Measurements from ENCODE around the gene SELENOW. TPM values are rescaled to one million over a fixed set of nuclear protein-coding genes. Genes with fewer than 3 reads are reported as not detected.
"Not testable (repeated sequence)": the region's sequence is repeated elsewhere in the genome, so short reads cannot be mapped to it uniquely, and the experiment has no call there.

The SELENOW gene
- polyA plus RNA-seq, 1 donor = 190 TPM

DNA sequence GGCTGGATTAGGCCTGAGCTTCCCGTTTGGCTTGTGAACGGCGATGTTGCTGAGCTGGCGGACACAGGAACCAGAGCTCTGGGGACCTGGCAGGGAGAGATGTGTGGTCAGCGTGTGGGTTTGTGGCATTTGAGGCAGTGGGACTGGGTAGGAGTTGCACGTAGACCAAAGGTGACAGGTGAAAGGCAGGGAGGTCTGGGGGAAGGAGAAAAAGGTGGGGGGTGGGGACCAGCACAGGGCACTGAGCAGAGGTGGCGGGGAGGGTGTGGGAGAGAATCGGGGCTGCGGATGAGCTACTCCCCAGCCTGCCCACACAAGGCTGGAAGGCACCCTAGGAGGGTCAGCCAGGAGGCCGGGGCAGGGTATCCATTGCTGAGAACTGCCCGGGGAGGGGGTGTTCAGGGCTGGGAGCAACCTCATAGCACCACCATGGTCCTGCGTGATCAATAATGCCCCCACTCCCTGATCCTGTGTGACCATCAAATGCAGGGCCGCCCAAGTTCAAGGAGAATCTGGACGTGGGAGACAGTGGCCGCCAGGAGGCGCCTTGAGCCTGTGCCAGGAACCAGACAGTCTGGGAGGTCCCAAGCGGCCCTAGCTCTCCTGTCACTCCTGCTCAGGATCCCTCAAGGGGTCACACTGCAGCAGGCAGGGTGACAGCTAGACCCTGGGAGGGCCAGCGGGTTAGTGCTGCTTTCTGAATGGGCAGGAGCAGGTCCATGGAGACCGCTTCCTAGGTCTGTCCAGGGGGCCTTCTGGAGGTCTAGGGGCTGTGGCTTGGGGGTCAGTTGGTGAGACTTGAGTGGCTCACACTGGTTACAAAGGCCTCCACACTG is 12.8 kb upstream of the SELENOW start:
- Histone ChIP-seq H3K27ac (ENCODE audit: low read length) (no peak overlapping the region), H3K4me1 (ENCODE audit: control insufficient read depth, insufficient read depth, low read length) (no peaks in the 10 kb centered on the region), H3K4me3 (ENCODE audit: low read length) (no peak overlapping the region), H3K9me3 (ENCODE audit: control insufficient read depth, low read depth, low read length) (no peaks in the 10 kb centered on the region), H3K27me3 (ENCODE audit: control insufficient read depth, insufficient read depth, low read length) (no peaks in the 10 kb centered on the region), H3K36me3 (ENCODE audit: control insufficient read depth, insufficient read depth, low read length) (peaks cover under 1% of the 10 kb centered on the region)
- no CpG with 5 or more reads among the region's 19 CpGs for WGBS (ENCODE audit: insufficient coverage, low lambda C conversion rate)
- peak; percentile 39 to 49 for DNase-seq

DNA sequence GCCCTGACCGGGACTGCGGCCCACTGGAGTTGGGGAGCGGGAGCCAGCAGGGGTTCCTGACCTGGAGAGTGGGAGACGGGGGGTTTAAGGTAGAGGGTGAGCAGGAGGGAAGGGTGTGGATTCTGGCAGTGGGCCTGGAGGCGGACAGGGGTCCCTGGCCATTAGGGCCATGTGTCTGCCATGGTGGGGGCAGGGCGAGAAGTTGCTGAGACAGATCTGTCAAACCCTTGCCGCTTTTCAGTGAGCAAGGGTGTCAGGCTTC is 12.2 kb upstream of the SELENOW start:
- no CpG with 5 or more reads among the region's 7 CpGs for WGBS (ENCODE audit: insufficient coverage, low lambda C conversion rate)
- Histone ChIP-seq H3K27ac (ENCODE audit: low read length) (no peak overlapping the region), H3K9me3 (ENCODE audit: control insufficient read depth, low read depth, low read length) (no peaks in the 10 kb centered on the region), H3K27me3 (ENCODE audit: control insufficient read depth, insufficient read depth, low read length) (no peaks in the 10 kb centered on the region), H3K4me1 (ENCODE audit: control insufficient read depth, insufficient read depth, low read length) (no peaks in the 10 kb centered on the region), H3K36me3 (ENCODE audit: control insufficient read depth, insufficient read depth, low read length) (no peaks in the 10 kb centered on the region), H3K4me3 (ENCODE audit: low read length) (no peak overlapping the region)
- DNase-seq = no peak

- no CpG with 5 or more reads among the region's 7 CpGs for WGBS (ENCODE audit: insufficient coverage, low lambda C conversion rate)
- Histone ChIP-seq H3K27ac (ENCODE audit: low read length) (no peak overlapping the region), H3K4me1 (ENCODE audit: control insufficient read depth, insufficient read depth, low read length) (no peaks in the 10 kb centered on the region), H3K4me3 (ENCODE audit: low read length) (no peak overlapping the region), H3K9me3 (ENCODE audit: control insufficient read depth, low read depth, low read length) (no peaks in the 10 kb centered on the region), H3K36me3 (ENCODE audit: control insufficient read depth, insufficient read depth, low read length) (no peaks in the 10 kb centered on the region), H3K27me3 (ENCODE audit: control insufficient read depth, insufficient read depth, low read length) (no peaks in the 10 kb centered on the region)
- no peak for DNase-seq
These were observed 11.8 kb upstream of the SELENOW start for GRCh38 chr19:47766670-47767069.

GRCh38 chr19:47767349-47767748 is 11.2 kb upstream of the SELENOW start:
- H3K36me3 ChIP-seq (ENCODE audit: control insufficient read depth, insufficient read depth, low read length) = no peaks in the 10 kb centered on the region
- WGBS (ENCODE audit: insufficient coverage, low lambda C conversion rate) = no CpG with 5 or more reads among the region's 2 CpGs
- H3K4me1 ChIP-seq (ENCODE audit: control insufficient read depth, insufficient read depth, low read length) = no peaks in the 10 kb centered on the region
- no peaks in the 10 kb centered on the region for H3K27me3 ChIP-seq (ENCODE audit: control insufficient read depth, insufficient read depth, low read length)
- H3K9me3 ChIP-seq (ENCODE audit: control insufficient read depth, low read depth, low read length) = no peaks in the 10 kb centered on the region
- no peak overlapping the region for H3K27ac ChIP-seq (ENCODE audit: low read length)
- no peak overlapping the region for H3K4me3 ChIP-seq (ENCODE audit: low read length)
- no peak for DNase-seq

DNA sequence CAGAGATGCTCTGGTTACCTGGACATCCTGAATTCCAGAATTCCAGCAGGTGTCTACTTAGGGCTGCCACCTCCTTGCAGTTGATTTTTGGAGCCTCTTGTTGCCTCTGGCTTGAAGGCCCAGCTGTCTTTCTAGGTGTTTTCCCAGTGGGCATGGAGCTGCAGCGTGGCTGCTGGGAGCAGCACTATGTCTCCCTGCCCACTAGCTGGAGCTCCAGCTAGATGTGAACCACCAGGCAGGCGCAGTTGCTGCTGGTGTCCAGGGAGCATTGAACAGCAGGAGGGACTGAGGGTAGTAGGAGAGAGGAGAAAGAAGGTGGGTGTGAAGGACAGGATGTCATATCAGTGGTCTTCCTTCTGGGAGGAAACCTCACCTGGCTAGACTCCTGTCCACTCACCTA is 9.9 kb upstream of the SELENOW start:
- Histone ChIP-seq H3K9me3 (ENCODE audit: control insufficient read depth, low read depth, low read length) (no peaks in the 10 kb centered on the region), H3K4me1 (ENCODE audit: control insufficient read depth, insufficient read depth, low read length) (no peaks in the 10 kb centered on the region), H3K27me3 (ENCODE audit: control insufficient read depth, insufficient read depth, low read length) (no peaks in the 10 kb centered on the region), H3K4me3 (ENCODE audit: low read length) (no peak overlapping the region), H3K27ac (ENCODE audit: low read length) (no peak overlapping the region), H3K36me3 (ENCODE audit: control insufficient read depth, insufficient read depth, low read length) (no peaks in the 10 kb centered on the region)
- no peak for DNase-seq
- WGBS (ENCODE audit: insufficient coverage, low lambda C conversion rate) = no CpG with 5 or more reads among the region's 2 CpGs

DNA sequence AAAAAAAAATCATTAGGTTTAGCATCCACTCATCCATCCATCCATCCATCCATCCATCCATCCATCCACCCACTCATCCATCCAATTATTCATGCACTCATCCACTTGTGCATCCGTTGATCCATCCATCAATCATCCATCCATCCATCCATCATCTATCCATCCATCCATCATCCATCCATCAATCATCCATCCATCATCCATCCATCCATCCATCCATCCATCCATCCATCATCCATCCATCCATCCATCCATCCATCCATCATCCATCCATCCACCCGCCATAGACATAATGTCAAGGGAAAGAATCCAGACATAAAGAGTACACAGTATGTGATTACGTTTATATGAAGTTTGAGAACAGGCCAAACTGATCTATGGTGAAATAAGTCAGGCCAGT is 9.0 kb upstream of the SELENOW start:
- WGBS (ENCODE audit: insufficient coverage, low lambda C conversion rate) = 40% methylated on average over 1 of the region's 3 CpGs
- no peaks in the 10 kb centered on the region for H3K36me3 ChIP-seq (ENCODE audit: control insufficient read depth, insufficient read depth, low read length)
- H3K4me3 ChIP-seq (ENCODE audit: low read length) = no peak overlapping the region
- H3K27ac ChIP-seq (ENCODE audit: low read length) = no peak overlapping the region
- no peaks in the 10 kb centered on the region for H3K27me3 ChIP-seq (ENCODE audit: control insufficient read depth, insufficient read depth, low read length)
- no peaks in the 10 kb centered on the region for H3K4me1 ChIP-seq (ENCODE audit: control insufficient read depth, insufficient read depth, low read length)
- DNase-seq = no peak
- no peaks in the 10 kb centered on the region for H3K9me3 ChIP-seq (ENCODE audit: control insufficient read depth, low read depth, low read length)

DNA sequence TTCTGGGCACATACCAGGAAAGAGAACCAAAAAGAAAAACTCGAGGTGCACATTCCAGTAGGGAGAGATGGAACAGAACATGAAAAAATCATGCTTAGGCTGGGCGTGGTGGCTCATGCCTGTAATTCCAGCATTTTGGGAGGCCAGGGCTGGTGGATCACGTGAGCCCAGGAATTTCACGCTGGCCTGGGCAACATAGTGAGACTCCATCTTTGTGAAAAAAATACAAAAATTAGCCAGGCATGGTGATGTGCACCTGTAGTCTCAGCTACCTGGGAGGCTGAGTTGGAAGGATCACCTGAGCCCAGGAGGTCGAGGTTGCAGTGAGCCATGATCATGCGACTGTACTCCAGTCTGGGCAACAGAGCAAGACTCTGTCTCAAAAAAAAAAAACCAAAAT is 7.2 kb upstream of the SELENOW start:
- not testable (repeated sequence) for H3K36me3 ChIP-seq (ENCODE audit: control insufficient read depth, insufficient read depth, low read length); H3K4me3 ChIP-seq (ENCODE audit: low read length); DNase-seq; H3K4me1 ChIP-seq (ENCODE audit: control insufficient read depth, insufficient read depth, low read length); H3K27ac ChIP-seq (ENCODE audit: low read length); H3K9me3 ChIP-seq (ENCODE audit: control insufficient read depth, low read depth, low read length); H3K27me3 ChIP-seq (ENCODE audit: control insufficient read depth, insufficient read depth, low read length)
- 60% methylated on average over 1 of the region's 6 CpGs for WGBS (ENCODE audit: insufficient coverage, low lambda C conversion rate)

- Histone ChIP-seq H3K4me3 (ENCODE audit: low read length) (no peak overlapping the region), H3K36me3 (ENCODE audit: control insufficient read depth, insufficient read depth, low read length) (peaks cover 13% of the 10 kb centered on the region), H3K4me1 (ENCODE audit: control insufficient read depth, insufficient read depth, low read length) (peaks cover 22% of the 10 kb centered on the region), H3K27ac (ENCODE audit: low read length) (peak overlapping the region; percentile 78), H3K27me3 (ENCODE audit: control insufficient read depth, insufficient read depth, low read length) (no peaks in the 10 kb centered on the region), H3K9me3 (ENCODE audit: control insufficient read depth, low read depth, low read length) (no peaks in the 10 kb centered on the region)
- 0% methylated on average over 1 of the region's 4 CpGs for WGBS (ENCODE audit: insufficient coverage, low lambda C conversion rate)
- peak; percentile 76 to 93 for DNase-seq
These were observed 1.9 kb upstream of the SELENOW start for GRCh38 chr19:47776568-47776967.

GRCh38 chr19:47777245-47778048 is 1.1 kb upstream of the SELENOW start:
- DNase-seq; H3K27me3 ChIP-seq (ENCODE audit: control insufficient read depth, insufficient read depth, low read length); H3K9me3 ChIP-seq (ENCODE audit: control insufficient read depth, low read depth, low read length): not testable (repeated sequence)
- H3K36me3 ChIP-seq (ENCODE audit: control insufficient read depth, insufficient read depth, low read length) = peaks cover 21% of the 10 kb centered on the region
- peak overlapping the region; percentile 78 for H3K27ac ChIP-seq (ENCODE audit: low read length)
- WGBS (ENCODE audit: insufficient coverage, low lambda C conversion rate) = no CpG with 5 or more reads among the region's 23 CpGs
- H3K4me3 ChIP-seq (ENCODE audit: low read length) = peak overlapping the region; percentile 100
- H3K4me1 ChIP-seq (ENCODE audit: control insufficient read depth, insufficient read depth, low read length) = peaks cover 22% of the 10 kb centered on the region

- Histone ChIP-seq H3K9me3 (ENCODE audit: control insufficient read depth, low read depth, low read length) (no peaks in the 10 kb centered on the region), H3K27me3 (ENCODE audit: control insufficient read depth, insufficient read depth, low read length) (no peaks in the 10 kb centered on the region), H3K36me3 (ENCODE audit: control insufficient read depth, insufficient read depth, low read length) (peaks cover 26% of the 10 kb centered on the region), H3K4me3 (ENCODE audit: low read length) (peak overlapping the region; percentile 100), H3K4me1 (ENCODE audit: control insufficient read depth, insufficient read depth, low read length) (peaks cover 22% of the 10 kb centered on the region), H3K27ac (ENCODE audit: low read length) (peak overlapping the region; percentile 78)
- peak in 1 of 2 donors; percentile 50 for DNase-seq
- no CpG with 5 or more reads among the region's 20 CpGs for WGBS (ENCODE audit: insufficient coverage, low lambda C conversion rate)
These were observed 450 bp downstream of the SELENOW start for GRCh38 chr19:47778954-47779351.

All from large intestine (tissue), 3 donors.